ENCODE results near the gene PLCB1. TPM values are rescaled to one million over a fixed set of nuclear protein-coding genes. Genes with fewer than 3 reads are reported as not detected.

The PLCB1 gene
- total and polyA plus RNA-seq, 10 of the 15 experiments (the other 5 are each of a cell fraction or from before 2014, with no cell fraction given): 0.05 to 5.3 (median 0.17) TPM; not detected in 1

- TF ChIP-seq PML (IDR thresholded peaks at IDR 0.05; ENCODE audit: low read length) (no peak), SIN3A (IDR thresholded peaks at IDR 0.05; ENCODE audit: low read depth, low read length) (no peak), ZNF207 (IDR thresholded peaks at IDR 0.05; ENCODE audit: borderline replicate concordance) (no peak), RUNX3 (IDR thresholded peaks at IDR 0.05; ENCODE audit: low read length) (peak; percentile 48), NFXL1 (IDR thresholded peaks at IDR 0.05; ENCODE audit: borderline replicate concordance) (no peak), MEF2A (IDR thresholded peaks at IDR 0.05; ENCODE audit: insufficient read depth, low read depth, low read length) (no peak), ZBTB4 (CRISPR knock-in tag; IDR thresholded peaks at IDR 0.05) (no peak), TARDBP (IDR thresholded peaks at IDR 0.05; ENCODE audit: borderline replicate concordance) (no peak), EZH2 (IDR thresholded peaks at IDR 0.05; ENCODE audit: borderline replicate concordance, control insufficient read depth, low read depth, low read length) (no peak), IKZF1 (conservative IDR thresholded peaks at IDR 0.05) (peak; percentile 65), SUZ12 (IDR thresholded peaks at IDR 0.05; ENCODE audit: unreplicated experiment) (no peak), RCOR1 (conservative IDR thresholded peaks at IDR 0.05; ENCODE audit: low read depth, low read length) (no peak)
Measured at GRCh38 chr20:8404912-8405635, 273.0 kb downstream of the PLCB1 start (continued).
